Measurements from ENCODE around the gene DIO3. TPM values are rescaled to one million over a fixed set of nuclear protein-coding genes. Genes with fewer than 3 reads are reported as not detected.
A peak's percentile ranks its signal among the peaks of the same experiment; 100 is the strongest.

Gene DIO3
- total RNA-seq, 2 experiments from 2014 or later = not detected

- ATAC-seq (ENCODE audit: poor library complexity) = peak; percentile 25
- H3K4me1 Mint-ChIP-seq (ENCODE audit: low read depth) = peaks cover 56% of the 10 kb centered on the region
Observed at GRCh38 chr14:101596742-101597141, 35.4 kb downstream of the DIO3 start.

GRCh38 chr14:101598159-101598558, 36.9 kb downstream of the DIO3 start:
- H3K27me3 ChIP-seq (ENCODE audit: control insufficient read depth in 1 of 2, insufficient read depth in 2 of 2, low read length in 2 of 2) = no peaks in the 10 kb centered on the region
- H3K27ac ChIP-seq (ENCODE audit: low read depth in 1 of 2, low read length in 2 of 2) = no peak overlapping the region
- TF ChIP-seq CTCF (IDR thresholded peaks at IDR 0.05) = no peak
- H3K27me3 Mint-ChIP-seq = no peaks in the 10 kb centered on the region
- ChIA-PET POLR2A (no interaction called here), CTCF (no interaction called here)
- H3K27ac Mint-ChIP-seq = peak overlapping the region; percentile 88
- H3K9me3 Mint-ChIP-seq = peaks cover 7% of the 10 kb centered on the region
- peaks cover 43% of the 10 kb centered on the region for H3K4me1 ChIP-seq (ENCODE audit: insufficient read depth, low read length)
- H3K4me1 Mint-ChIP-seq (ENCODE audit: low read depth) = peaks cover 53% of the 10 kb centered on the region
- intact Hi-C loops (cut with DNase I, micrococcal nuclease) = no loop called here
- no peaks in the 10 kb centered on the region for H3K36me3 ChIP-seq (ENCODE audit: insufficient read depth, low read length)
- peak in 2 of 14 experiments; percentile 3 to 14 for DNase-seq
- no peak overlapping the region for H3K4me3 Mint-ChIP-seq
- no peaks in the 10 kb centered on the region for H3K36me3 Mint-ChIP-seq (ENCODE audit: low read depth)
- no peak for ATAC-seq (ENCODE audit: poor library complexity)
- peaks cover 0 to 31% of the 10 kb centered on the region in 2 experiments for H3K9me3 ChIP-seq (ENCODE audit: control insufficient read depth in 1 of 2, insufficient read depth in 1 of 2, low read length in 2 of 2)
- no peak overlapping the region for H3K4me3 ChIP-seq (ENCODE audit: low read length)

More at GRCh38 chr14:101596742-101597141, 35.4 kb downstream of the DIO3 start:
- TF ChIP-seq CTCF (IDR thresholded peaks at IDR 0.05) = no peak
- no peak overlapping the region for H3K4me3 ChIP-seq (ENCODE audit: low read length)
- H3K27ac Mint-ChIP-seq = peak overlapping the region; percentile 88
- H3K27ac ChIP-seq (ENCODE audit: low read depth in 1 of 2, low read length in 2 of 2) = peak overlapping the region; percentile 44 to 66
- ChIA-PET POLR2A (no interaction called here), CTCF (no interaction called here)
- intact Hi-C loops (cut with DNase I, micrococcal nuclease) = no loop called here
- peaks cover 43% of the 10 kb centered on the region for H3K4me1 ChIP-seq (ENCODE audit: insufficient read depth, low read length)
- DNase-seq = peak in 1 of 14 experiments; percentile 32
- H3K9me3 ChIP-seq (ENCODE audit: control insufficient read depth in 1 of 2, insufficient read depth in 1 of 2, low read length in 2 of 2) = peaks cover 0 to 27% of the 10 kb centered on the region in 2 experiments
- H3K36me3 ChIP-seq (ENCODE audit: insufficient read depth, low read length) = no peaks in the 10 kb centered on the region
- peaks cover 7% of the 10 kb centered on the region for H3K9me3 Mint-ChIP-seq
- no peaks in the 10 kb centered on the region for H3K27me3 ChIP-seq (ENCODE audit: control insufficient read depth in 1 of 2, insufficient read depth in 2 of 2, low read length in 2 of 2)
- peak overlapping the region; percentile 12 for H3K4me3 Mint-ChIP-seq
- no peaks in the 10 kb centered on the region for H3K36me3 Mint-ChIP-seq (ENCODE audit: low read depth)
- no peaks in the 10 kb centered on the region for H3K27me3 Mint-ChIP-seq

GRCh38 chr14:101598571-101599233, 37.4 kb downstream of the DIO3 start:
- POLR2A ChIA-PET = no interaction called here
- no peak for TF ChIP-seq CTCF (IDR thresholded peaks at IDR 0.05)
- ATAC-seq (ENCODE audit: poor library complexity) (no peak), DNase-seq (peak in 1 of 14 experiments; percentile 4)
- intact Hi-C loops (cut with DNase I, micrococcal nuclease) = no loop called here
- CTCF ChIA-PET = no interaction called here
- H3K27ac ChIP-seq (ENCODE audit: low read depth in 1 of 2, low read length in 2 of 2) = no peak overlapping the region
- Mint-ChIP-seq H3K9me3 (peaks cover 7% of the 10 kb centered on the region), H3K4me1 (ENCODE audit: low read depth) (peaks cover 49% of the 10 kb centered on the region), H3K27me3 (no peaks in the 10 kb centered on the region), H3K4me3 (no peak overlapping the region), H3K36me3 (ENCODE audit: low read depth) (no peaks in the 10 kb centered on the region), H3K27ac (no peak overlapping the region)
- no peak overlapping the region for H3K4me3 ChIP-seq (ENCODE audit: low read length)
- H3K36me3 ChIP-seq (ENCODE audit: insufficient read depth, low read length) = no peaks in the 10 kb centered on the region
- H3K9me3 ChIP-seq (ENCODE audit: control insufficient read depth in 1 of 2, insufficient read depth in 1 of 2, low read length in 2 of 2) = peaks cover 0 to 31% of the 10 kb centered on the region in 2 experiments
- peaks cover 43% of the 10 kb centered on the region for H3K4me1 ChIP-seq (ENCODE audit: insufficient read depth, low read length)
- H3K27me3 ChIP-seq (ENCODE audit: control insufficient read depth in 1 of 2, insufficient read depth in 2 of 2, low read length in 2 of 2) = no peaks in the 10 kb centered on the region

All from CD4-positive, alpha-beta T cell (primary cell).